ENCODE results near the gene SNORC. TPM values are rescaled to one million over a fixed set of nuclear protein-coding genes. Genes with fewer than 3 reads are reported as not detected.

Gene SNORC
- total and polyA plus RNA-seq, 10 of the 15 experiments (the other 5 are each of a cell fraction or from before 2014, with no cell fraction given), result 0.04 to 0.74 (median 0.45) TPM; not detected in 4

GRCh38 chr2:232882085-232882484 is 12.0 kb downstream of the SNORC start:
- FAIRE-seq, result no peak

More at GRCh38 chr2:232882085-232882484, 12.0 kb downstream of the SNORC start:
- Histone ChIP-seq H3K4me2 (ENCODE audit: control insufficient read depth, insufficient read depth) (no peak overlapping the region), H3K36me3 (ENCODE audit: control insufficient read depth in 2 of 2, insufficient read depth in 2 of 2, low read length in 1 of 2) (no peaks in the 10 kb centered on the region; a peak in 1 of 4 replicates), H3K9ac (ENCODE audit: control insufficient read depth, insufficient read depth, low read length) (no peak overlapping the region), H2AFZ (ENCODE audit: control insufficient read depth, low read depth, low read length) (no peak overlapping the region), H3K79me2 (ENCODE audit: control insufficient read depth, insufficient read depth, low read length) (no peaks in the 10 kb centered on the region), H3K4me3 (no peak overlapping the region), H3K4me1 (ENCODE audit: control insufficient read depth, insufficient read depth, low read length) (no peaks in the 10 kb centered on the region), H3K27ac (ENCODE audit: control insufficient read depth, insufficient read depth) (no peak overlapping the region), H3K9me3 (replicated peaks; ENCODE audit: control insufficient read depth, insufficient read depth, low read length) (no peaks in the 10 kb centered on the region), H4K20me1 (ENCODE audit: control insufficient read depth, insufficient read depth) (no peaks in the 10 kb centered on the region), H3K27me3 (replicated peaks in 1 of 2; ENCODE audit: control insufficient read depth in 2 of 2, insufficient read depth in 2 of 2, low read length in 1 of 2) (no peaks in the 10 kb centered on the region; a peak in 1 of 4 replicates)
- BruUV-seq (replicated peaks), result no TSS peak
- CTCF ChIA-PET, result no interaction called here
- ATAC-seq (no peak), DNase-seq (ENCODE audit: low read depth, low spot score) (no peak)
- in situ Hi-C loops (cut with MboI) (no loop called here), intact Hi-C loops (cut with micrococcal nuclease; ENCODE audit: unreplicated experiment) (no loop called here)
- SMC1A ChIA-PET (ENCODE audit: uncharacterized antibody, unreplicated experiment), result no interaction called here
- RAD21 ChIA-PET (ENCODE audit: unreplicated experiment), result no interaction called here
- POLR2A ChIA-PET, result no interaction called here
- no peak for TF ChIP-seq ZBTB4 (CRISPR knock-in tag; IDR thresholded peaks at IDR 0.05)
- no peak for TF ChIP-seq RAD51 (IDR thresholded peaks at IDR 0.05)
- no peak for TF ChIP-seq ZZZ3 (IDR thresholded peaks at IDR 0.05; ENCODE audit: control insufficient read depth, insufficient read length, low read depth)
- TF ChIP-seq TBL1XR1 (IDR thresholded peaks at IDR 0.05; ENCODE audit: low read depth, low read length), result no peak
- TF ChIP-seq NRF1 (conservative IDR thresholded peaks at IDR 0.05; ENCODE audit: low read depth, low read length), result no peak
- TF ChIP-seq NFYB (IDR thresholded peaks at IDR 0.05; ENCODE audit: insufficient read depth, low read depth, low read length), result no peak
- TF ChIP-seq HCFC1 (IDR thresholded peaks at IDR 0.05; ENCODE audit: low read length), result no peak
- no peak for TF ChIP-seq KDM1A (IDR thresholded peaks at IDR 0.05; ENCODE audit: borderline replicate concordance)
- TF ChIP-seq ELK1 (IDR thresholded peaks at IDR 0.05; ENCODE audit: low read depth, low read length), result no peak
- no peak for TF ChIP-seq BACH1 (IDR thresholded peaks at IDR 0.05; ENCODE audit: borderline replicate concordance)
- TF ChIP-seq TCF12 (IDR thresholded peaks at IDR 0.05; ENCODE audit: low read depth, low read length), result no peak
- no peak for TF ChIP-seq BCL11A (IDR thresholded peaks at IDR 0.05; ENCODE audit: low read depth, low read length)
- TF ChIP-seq ZNF24 (IDR thresholded peaks at IDR 0.05), result no peak
- no peak for TF ChIP-seq NR2C2 (IDR thresholded peaks at IDR 0.05; ENCODE audit: borderline replicate concordance, control insufficient read depth, insufficient read length, low read depth)
- 58% methylated on average over 17 of the region's 17 CpGs for WGBS (ENCODE audit: insufficient coverage, insufficient replicate concordance, low lambda C conversion rate, missing lambda C conversion rate)

All from GM12878 (cell line).